WTC11 (cell line): ENCODE measurements around the gene NHERF2. TPM values are rescaled to one million over a fixed set of nuclear protein-coding genes. Genes with fewer than 3 reads are reported as not detected.

Experiments
- ATAC-seq: fragments of 200-7000 bp; cut with Tn5 transposase; 2 replicates; pipeline ENCODE4 v1.10.0; 2021; ENCODE audit warnings: mild to moderate bottlenecking, moderate library complexity
- CTCF ChIA-PET: fragments of 300-600 bp; sonication (Branson Sonifier 250); formaldehyde crosslinking; loops from one replicate; lab custom pipeline; 2021; ENCODE audit warnings: antibody characterized with exemption; lab: Charles Lee
- POLR2A ChIA-PET: fragments of 350-600 bp; sonication (Branson Sonifier 250); formaldehyde crosslinking; loops from one replicate; lab custom pipeline; 2021; ENCODE audit warnings: antibody characterized with exemption; lab: Charles Lee
- DNase-seq: peaks from one replicate; pipeline ENCODE4 v3.0.0; 2021; ENCODE audit warnings: low spot score
- H3K27ac Mint-ChIP-seq: 2 replicates; pipeline ENCODE4 v1.8.0; 2021; ENCODE audit warnings: mixed read lengths
- H3K27me3 Mint-ChIP-seq: 2 replicates; pipeline ENCODE4 v1.8.0; 2021; ENCODE audit warnings: low read depth, mild to moderate bottlenecking, moderate library complexity, mixed read lengths
- H3K36me3 Mint-ChIP-seq: 2 replicates; pipeline ENCODE4 v1.8.0; 2021; ENCODE audit warnings: mixed read lengths
- H3K4me1 Mint-ChIP-seq: 2 replicates; pipeline ENCODE4 v1.8.0; 2022; ENCODE audit warnings: mixed read lengths
- H3K4me3 Mint-ChIP-seq: 2 replicates; pipeline ENCODE4 v1.8.0; 2021; ENCODE audit warnings: mild to moderate bottlenecking, moderate library complexity, mixed read lengths
- H3K9me3 Mint-ChIP-seq: 2 replicates; pipeline ENCODE4 v1.8.0; 2021; ENCODE audit warnings: mixed read lengths
- ATF1 ChIP-seq: sonication (generic); formaldehyde crosslinking; IDR thresholded peaks from 2 replicates; pipeline ENCODE4 v1.8.1; 2023; ENCODE audit warnings: mild to moderate bottlenecking, moderate library complexity, missing genetic modification reagents
- GABPB1 ChIP-seq: sonication (generic); formaldehyde crosslinking; IDR thresholded peaks from 2 replicates; pipeline ENCODE4 v1.8.1; 2023; ENCODE audit warnings: mild to moderate bottlenecking, missing genetic modification reagents
- HMGA2 ChIP-seq: fragments of 250-450 bp; sonication (Bioruptor Pico); IDR thresholded peaks from 2 replicates; pipeline ENCODE4 v1.4.0; 2021; ENCODE audit warnings: mild to moderate bottlenecking, moderate library complexity
- NFYB ChIP-seq: sonication (generic); formaldehyde crosslinking; conservative IDR thresholded peaks from 2 replicates; pipeline ENCODE4 v1.8.0; 2022; ENCODE audit warnings: low read depth, missing genetic modification reagents
- NR3C1 ChIP-seq: sonication (generic); formaldehyde crosslinking; conservative IDR thresholded peaks from 2 replicates; pipeline ENCODE4 v1.8.1; 2023; ENCODE audit warnings: low read depth, mild to moderate bottlenecking, missing genetic modification reagents
- SP1 ChIP-seq: sonication (generic); formaldehyde crosslinking; conservative IDR thresholded peaks from 2 replicates; pipeline ENCODE4 v1.8.1; 2022; ENCODE audit warnings: missing genetic modification reagents
- ZBTB21 ChIP-seq: sonication (generic); formaldehyde crosslinking; IDR thresholded peaks from 2 replicates; pipeline ENCODE4 v1.8.1; 2023; ENCODE audit warnings: mild to moderate bottlenecking, missing genetic modification reagents, borderline replicate concordance
- ZNF263 ChIP-seq: sonication (generic); formaldehyde crosslinking; IDR thresholded peaks from 2 replicates; pipeline ENCODE4 v1.8.1; 2022; ENCODE audit warnings: low read depth, mild to moderate bottlenecking, moderate library complexity, missing genetic modification reagents
- total RNA-seq: library from RNA; stranded (reverse); gene quantifications from 3 replicates; pipeline ENCODE4 v1.2.3, GENCODE V29; 2021
- TF ChIP-seq, protein P1 (sequence below): sonication (generic); formaldehyde crosslinking; IDR thresholded peaks from 2 replicates; pipeline ENCODE4 v1.8.1; 2022; ENCODE audit warnings: mild to moderate bottlenecking, missing genetic modification reagents, moderate library complexity, borderline replicate concordance
- TF ChIP-seq, protein P2 (sequence below): sonication (generic); formaldehyde crosslinking; IDR thresholded peaks from 2 replicates; pipeline ENCODE4 v1.8.1; 2022; ENCODE audit warnings: missing genetic modification reagents, borderline replicate concordance
- TF ChIP-seq, protein P3 (sequence below): sonication (generic); formaldehyde crosslinking; conservative IDR thresholded peaks from 2 replicates; pipeline ENCODE4 v1.8.1; 2023; ENCODE audit warnings: mild to moderate bottlenecking, low read depth, missing genetic modification reagents, moderate library complexity
- TF ChIP-seq, protein P4 (sequence below): sonication (generic); formaldehyde crosslinking; IDR thresholded peaks from 2 replicates; pipeline ENCODE4 v1.8.0; 2022; ENCODE audit warnings: mild to moderate bottlenecking, missing genetic modification reagents
- TF ChIP-seq, protein P5 (sequence below): sonication (generic); formaldehyde crosslinking; IDR thresholded peaks from 2 replicates; pipeline ENCODE4 v1.8.1; 2023; ENCODE audit warnings: mild to moderate bottlenecking, missing genetic modification reagents, borderline replicate concordance
- TF ChIP-seq, protein P6 (sequence below): fragments of 250-450 bp; sonication (Bioruptor Pico); IDR thresholded peaks from 2 replicates; pipeline ENCODE4 v1.9.0; 2021; ENCODE audit warnings: mild to moderate bottlenecking, borderline replicate concordance
- TF ChIP-seq, protein P7 (sequence below): sonication (generic); formaldehyde crosslinking; IDR thresholded peaks from 2 replicates; pipeline ENCODE4 v1.8.0; 2022; ENCODE audit warnings: mild to moderate bottlenecking, missing genetic modification reagents
- TF ChIP-seq, protein P8 (sequence below): fragments of 250-450 bp; sonication (Bioruptor Pico); IDR thresholded peaks from 2 replicates; pipeline ENCODE4 v1.9.0; 2021; ENCODE audit warnings: mild to moderate bottlenecking
- TF ChIP-seq, protein P9 (sequence below): sonication (generic); formaldehyde crosslinking; IDR thresholded peaks from 2 replicates; pipeline ENCODE4 v1.8.1; 2022; ENCODE audit warnings: low read depth, mild to moderate bottlenecking, moderate library complexity, missing genetic modification reagents, borderline replicate concordance

Gene NHERF2
- total RNA-seq, 1 experiment from 2014 or later: 31.1 TPM

DNA sequence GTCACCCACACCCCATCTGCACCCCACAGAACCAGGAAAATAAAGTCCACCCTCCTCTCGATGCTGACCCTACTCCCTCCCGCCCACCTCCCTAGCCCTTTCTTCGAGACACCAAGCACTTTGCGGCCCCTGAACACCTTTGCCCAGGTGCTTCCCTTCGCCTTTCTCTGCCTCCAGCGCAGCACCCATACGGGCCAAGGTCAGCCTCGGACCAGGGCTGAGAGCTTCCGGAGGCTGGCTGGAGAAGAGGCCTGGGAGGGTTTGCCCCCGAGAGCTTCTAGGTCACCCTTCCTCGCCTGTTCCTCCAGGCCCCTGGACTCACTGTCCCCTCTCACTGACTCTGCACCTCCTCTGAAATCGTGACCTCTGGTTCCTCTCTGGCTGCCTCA lies 2.7 kb upstream of the NHERF2 start:
- Mint-ChIP-seq H3K4me1 (peaks cover 14% of the 10 kb centered on the region), H3K4me3 (peak overlapping the region; percentile 50), H3K36me3 (no peaks in the 10 kb centered on the region), H3K27me3 (peaks cover 65% of the 10 kb centered on the region), H3K9me3 (no peaks in the 10 kb centered on the region), H3K27ac (no peak overlapping the region)
- ChIA-PET CTCF (interaction anchor here (0.6 to 3.5 kb wide), 14 partner anchors 8 to 514 kb away, joined by 3 to 42 read pairs (median 9); partner anchors contain the start of genes NTHL1, PDPK1, TRAF7 and TSC2), POLR2A (interaction anchor here (1.5 kb wide), 1 partner anchor 20 kb away, joined by 4 read pairs; no protein-coding TSS in a partner anchor)
- ATAC-seq: no peak
- no peak for DNase-seq
- TF ChIP-seq, protein P1, sequence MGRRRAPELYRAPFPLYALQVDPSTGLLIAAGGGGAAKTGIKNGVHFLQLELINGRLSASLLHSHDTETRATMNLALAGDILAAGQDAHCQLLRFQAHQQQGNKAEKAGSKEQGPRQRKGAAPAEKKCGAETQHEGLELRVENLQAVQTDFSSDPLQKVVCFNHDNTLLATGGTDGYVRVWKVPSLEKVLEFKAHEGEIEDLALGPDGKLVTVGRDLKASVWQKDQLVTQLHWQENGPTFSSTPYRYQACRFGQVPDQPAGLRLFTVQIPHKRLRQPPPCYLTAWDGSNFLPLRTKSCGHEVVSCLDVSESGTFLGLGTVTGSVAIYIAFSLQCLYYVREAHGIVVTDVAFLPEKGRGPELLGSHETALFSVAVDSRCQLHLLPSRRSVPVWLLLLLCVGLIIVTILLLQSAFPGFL (CRISPR knock-in tag): no peak
- TF ChIP-seq ATF1 (CRISPR knock-in tag) (no peak), SP1 (CRISPR knock-in tag) (no peak), GABPB1 (no peak), NFYB (no peak), ZNF263 (CRISPR knock-in tag) (no peak), HMGA2 (CRISPR knock-in tag) (no peak), NR3C1 (CRISPR knock-in tag) (no peak), ZBTB21 (CRISPR knock-in tag) (no peak)
- TF ChIP-seq, protein P2, sequence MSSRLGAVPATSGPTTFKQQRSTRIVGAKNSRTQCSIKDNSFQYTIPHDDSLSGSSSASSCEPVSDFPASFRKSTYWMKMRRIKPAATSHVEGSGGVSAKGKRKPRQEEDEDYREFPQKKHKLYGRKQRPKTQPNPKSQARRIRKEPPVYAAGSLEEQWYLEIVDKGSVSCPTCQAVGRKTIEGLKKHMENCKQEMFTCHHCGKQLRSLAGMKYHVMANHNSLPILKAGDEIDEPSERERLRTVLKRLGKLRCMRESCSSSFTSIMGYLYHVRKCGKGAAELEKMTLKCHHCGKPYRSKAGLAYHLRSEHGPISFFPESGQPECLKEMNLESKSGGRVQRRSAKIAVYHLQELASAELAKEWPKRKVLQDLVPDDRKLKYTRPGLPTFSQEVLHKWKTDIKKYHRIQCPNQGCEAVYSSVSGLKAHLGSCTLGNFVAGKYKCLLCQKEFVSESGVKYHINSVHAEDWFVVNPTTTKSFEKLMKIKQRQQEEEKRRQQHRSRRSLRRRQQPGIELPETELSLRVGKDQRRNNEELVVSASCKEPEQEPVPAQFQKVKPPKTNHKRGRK (CRISPR knock-in tag): no peak
- TF ChIP-seq, protein P3, sequence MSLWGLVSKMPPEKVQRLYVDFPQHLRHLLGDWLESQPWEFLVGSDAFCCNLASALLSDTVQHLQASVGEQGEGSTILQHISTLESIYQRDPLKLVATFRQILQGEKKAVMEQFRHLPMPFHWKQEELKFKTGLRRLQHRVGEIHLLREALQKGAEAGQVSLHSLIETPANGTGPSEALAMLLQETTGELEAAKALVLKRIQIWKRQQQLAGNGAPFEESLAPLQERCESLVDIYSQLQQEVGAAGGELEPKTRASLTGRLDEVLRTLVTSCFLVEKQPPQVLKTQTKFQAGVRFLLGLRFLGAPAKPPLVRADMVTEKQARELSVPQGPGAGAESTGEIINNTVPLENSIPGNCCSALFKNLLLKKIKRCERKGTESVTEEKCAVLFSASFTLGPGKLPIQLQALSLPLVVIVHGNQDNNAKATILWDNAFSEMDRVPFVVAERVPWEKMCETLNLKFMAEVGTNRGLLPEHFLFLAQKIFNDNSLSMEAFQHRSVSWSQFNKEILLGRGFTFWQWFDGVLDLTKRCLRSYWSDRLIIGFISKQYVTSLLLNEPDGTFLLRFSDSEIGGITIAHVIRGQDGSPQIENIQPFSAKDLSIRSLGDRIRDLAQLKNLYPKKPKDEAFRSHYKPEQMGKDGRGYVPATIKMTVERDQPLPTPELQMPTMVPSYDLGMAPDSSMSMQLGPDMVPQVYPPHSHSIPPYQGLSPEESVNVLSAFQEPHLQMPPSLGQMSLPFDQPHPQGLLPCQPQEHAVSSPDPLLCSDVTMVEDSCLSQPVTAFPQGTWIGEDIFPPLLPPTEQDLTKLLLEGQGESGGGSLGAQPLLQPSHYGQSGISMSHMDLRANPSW (CRISPR knock-in tag): no peak
- TF ChIP-seq, protein P4, sequence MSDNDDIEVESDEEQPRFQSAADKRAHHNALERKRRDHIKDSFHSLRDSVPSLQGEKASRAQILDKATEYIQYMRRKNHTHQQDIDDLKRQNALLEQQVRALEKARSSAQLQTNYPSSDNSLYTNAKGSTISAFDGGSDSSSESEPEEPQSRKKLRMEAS (CRISPR knock-in tag): no peak
- TF ChIP-seq, protein P5, sequence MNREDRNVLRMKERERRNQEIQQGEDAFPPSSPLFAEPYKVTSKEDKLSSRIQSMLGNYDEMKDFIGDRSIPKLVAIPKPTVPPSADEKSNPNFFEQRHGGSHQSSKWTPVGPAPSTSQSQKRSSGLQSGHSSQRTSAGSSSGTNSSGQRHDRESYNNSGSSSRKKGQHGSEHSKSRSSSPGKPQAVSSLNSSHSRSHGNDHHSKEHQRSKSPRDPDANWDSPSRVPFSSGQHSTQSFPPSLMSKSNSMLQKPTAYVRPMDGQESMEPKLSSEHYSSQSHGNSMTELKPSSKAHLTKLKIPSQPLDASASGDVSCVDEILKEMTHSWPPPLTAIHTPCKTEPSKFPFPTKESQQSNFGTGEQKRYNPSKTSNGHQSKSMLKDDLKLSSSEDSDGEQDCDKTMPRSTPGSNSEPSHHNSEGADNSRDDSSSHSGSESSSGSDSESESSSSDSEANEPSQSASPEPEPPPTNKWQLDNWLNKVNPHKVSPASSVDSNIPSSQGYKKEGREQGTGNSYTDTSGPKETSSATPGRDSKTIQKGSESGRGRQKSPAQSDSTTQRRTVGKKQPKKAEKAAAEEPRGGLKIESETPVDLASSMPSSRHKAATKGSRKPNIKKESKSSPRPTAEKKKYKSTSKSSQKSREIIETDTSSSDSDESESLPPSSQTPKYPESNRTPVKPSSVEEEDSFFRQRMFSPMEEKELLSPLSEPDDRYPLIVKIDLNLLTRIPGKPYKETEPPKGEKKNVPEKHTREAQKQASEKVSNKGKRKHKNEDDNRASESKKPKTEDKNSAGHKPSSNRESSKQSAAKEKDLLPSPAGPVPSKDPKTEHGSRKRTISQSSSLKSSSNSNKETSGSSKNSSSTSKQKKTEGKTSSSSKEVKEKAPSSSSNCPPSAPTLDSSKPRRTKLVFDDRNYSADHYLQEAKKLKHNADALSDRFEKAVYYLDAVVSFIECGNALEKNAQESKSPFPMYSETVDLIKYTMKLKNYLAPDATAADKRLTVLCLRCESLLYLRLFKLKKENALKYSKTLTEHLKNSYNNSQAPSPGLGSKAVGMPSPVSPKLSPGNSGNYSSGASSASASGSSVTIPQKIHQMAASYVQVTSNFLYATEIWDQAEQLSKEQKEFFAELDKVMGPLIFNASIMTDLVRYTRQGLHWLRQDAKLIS: no peak
- TF ChIP-seq, protein P6, sequence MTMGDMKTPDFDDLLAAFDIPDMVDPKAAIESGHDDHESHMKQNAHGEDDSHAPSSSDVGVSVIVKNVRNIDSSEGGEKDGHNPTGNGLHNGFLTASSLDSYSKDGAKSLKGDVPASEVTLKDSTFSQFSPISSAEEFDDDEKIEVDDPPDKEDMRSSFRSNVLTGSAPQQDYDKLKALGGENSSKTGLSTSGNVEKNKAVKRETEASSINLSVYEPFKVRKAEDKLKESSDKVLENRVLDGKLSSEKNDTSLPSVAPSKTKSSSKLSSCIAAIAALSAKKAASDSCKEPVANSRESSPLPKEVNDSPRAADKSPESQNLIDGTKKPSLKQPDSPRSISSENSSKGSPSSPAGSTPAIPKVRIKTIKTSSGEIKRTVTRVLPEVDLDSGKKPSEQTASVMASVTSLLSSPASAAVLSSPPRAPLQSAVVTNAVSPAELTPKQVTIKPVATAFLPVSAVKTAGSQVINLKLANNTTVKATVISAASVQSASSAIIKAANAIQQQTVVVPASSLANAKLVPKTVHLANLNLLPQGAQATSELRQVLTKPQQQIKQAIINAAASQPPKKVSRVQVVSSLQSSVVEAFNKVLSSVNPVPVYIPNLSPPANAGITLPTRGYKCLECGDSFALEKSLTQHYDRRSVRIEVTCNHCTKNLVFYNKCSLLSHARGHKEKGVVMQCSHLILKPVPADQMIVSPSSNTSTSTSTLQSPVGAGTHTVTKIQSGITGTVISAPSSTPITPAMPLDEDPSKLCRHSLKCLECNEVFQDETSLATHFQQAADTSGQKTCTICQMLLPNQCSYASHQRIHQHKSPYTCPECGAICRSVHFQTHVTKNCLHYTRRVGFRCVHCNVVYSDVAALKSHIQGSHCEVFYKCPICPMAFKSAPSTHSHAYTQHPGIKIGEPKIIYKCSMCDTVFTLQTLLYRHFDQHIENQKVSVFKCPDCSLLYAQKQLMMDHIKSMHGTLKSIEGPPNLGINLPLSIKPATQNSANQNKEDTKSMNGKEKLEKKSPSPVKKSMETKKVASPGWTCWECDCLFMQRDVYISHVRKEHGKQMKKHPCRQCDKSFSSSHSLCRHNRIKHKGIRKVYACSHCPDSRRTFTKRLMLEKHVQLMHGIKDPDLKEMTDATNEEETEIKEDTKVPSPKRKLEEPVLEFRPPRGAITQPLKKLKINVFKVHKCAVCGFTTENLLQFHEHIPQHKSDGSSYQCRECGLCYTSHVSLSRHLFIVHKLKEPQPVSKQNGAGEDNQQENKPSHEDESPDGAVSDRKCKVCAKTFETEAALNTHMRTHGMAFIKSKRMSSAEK (CRISPR knock-in tag): no peak
- TF ChIP-seq, protein P7, sequence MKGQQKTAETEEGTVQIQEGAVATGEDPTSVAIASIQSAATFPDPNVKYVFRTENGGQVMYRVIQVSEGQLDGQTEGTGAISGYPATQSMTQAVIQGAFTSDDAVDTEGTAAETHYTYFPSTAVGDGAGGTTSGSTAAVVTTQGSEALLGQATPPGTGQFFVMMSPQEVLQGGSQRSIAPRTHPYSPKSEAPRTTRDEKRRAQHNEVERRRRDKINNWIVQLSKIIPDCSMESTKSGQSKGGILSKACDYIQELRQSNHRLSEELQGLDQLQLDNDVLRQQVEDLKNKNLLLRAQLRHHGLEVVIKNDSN (CRISPR knock-in tag): no peak
- TF ChIP-seq, protein P8, sequence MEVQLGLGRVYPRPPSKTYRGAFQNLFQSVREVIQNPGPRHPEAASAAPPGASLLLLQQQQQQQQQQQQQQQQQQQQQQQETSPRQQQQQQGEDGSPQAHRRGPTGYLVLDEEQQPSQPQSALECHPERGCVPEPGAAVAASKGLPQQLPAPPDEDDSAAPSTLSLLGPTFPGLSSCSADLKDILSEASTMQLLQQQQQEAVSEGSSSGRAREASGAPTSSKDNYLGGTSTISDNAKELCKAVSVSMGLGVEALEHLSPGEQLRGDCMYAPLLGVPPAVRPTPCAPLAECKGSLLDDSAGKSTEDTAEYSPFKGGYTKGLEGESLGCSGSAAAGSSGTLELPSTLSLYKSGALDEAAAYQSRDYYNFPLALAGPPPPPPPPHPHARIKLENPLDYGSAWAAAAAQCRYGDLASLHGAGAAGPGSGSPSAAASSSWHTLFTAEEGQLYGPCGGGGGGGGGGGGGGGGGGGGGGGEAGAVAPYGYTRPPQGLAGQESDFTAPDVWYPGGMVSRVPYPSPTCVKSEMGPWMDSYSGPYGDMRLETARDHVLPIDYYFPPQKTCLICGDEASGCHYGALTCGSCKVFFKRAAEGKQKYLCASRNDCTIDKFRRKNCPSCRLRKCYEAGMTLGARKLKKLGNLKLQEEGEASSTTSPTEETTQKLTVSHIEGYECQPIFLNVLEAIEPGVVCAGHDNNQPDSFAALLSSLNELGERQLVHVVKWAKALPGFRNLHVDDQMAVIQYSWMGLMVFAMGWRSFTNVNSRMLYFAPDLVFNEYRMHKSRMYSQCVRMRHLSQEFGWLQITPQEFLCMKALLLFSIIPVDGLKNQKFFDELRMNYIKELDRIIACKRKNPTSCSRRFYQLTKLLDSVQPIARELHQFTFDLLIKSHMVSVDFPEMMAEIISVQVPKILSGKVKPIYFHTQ (CRISPR knock-in tag): no peak
- TF ChIP-seq, protein P9, sequence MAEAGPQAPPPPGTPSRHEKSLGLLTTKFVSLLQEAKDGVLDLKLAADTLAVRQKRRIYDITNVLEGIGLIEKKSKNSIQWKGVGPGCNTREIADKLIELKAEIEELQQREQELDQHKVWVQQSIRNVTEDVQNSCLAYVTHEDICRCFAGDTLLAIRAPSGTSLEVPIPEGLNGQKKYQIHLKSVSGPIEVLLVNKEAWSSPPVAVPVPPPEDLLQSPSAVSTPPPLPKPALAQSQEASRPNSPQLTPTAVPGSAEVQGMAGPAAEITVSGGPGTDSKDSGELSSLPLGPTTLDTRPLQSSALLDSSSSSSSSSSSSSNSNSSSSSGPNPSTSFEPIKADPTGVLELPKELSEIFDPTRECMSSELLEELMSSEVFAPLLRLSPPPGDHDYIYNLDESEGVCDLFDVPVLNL (CRISPR knock-in tag): no peak
